Fibroblast of villous mesenchyme (primary cell): ENCODE measurements around the gene CCDC181. TPM values are rescaled to one million over a fixed set of nuclear protein-coding genes. Genes with fewer than 3 reads are reported as not detected.

ENCODE experiments used
- DNase-seq: peaks from one replicate; pipeline ENCODE4 v3.0.0-alpha.2; 2010; ENCODE audit warnings: low read depth
- H3K4me3 ChIP-seq: 2 replicates; pipeline ENCODE4 v1.5.1; 2011; ENCODE audit warnings: low read depth, mild to moderate bottlenecking, low read length
- CTCF ChIP-seq: IDR thresholded peaks from 2 replicates; pipeline ENCODE4 v1.5.1; 2012; ENCODE audit warnings: low read depth, mild to moderate bottlenecking, low read length; ENCODE audit not compliant: insufficient read depth
- total RNA-seq: library from RNA; depleted of rRNA; stranded (reverse); fragments of >200 nt; gene quantifications from 2 replicates; pipeline ENCODE4 v1.2.3, GENCODE V29; 2012

The CCDC181 gene
- total RNA-seq, 1 donor, result 0.86 TPM

GRCh38 chr1:169466259-169467230 is 39.3 kb upstream of the CCDC181 start:
- TF ChIP-seq CTCF, result peak; percentile 31
- no peak overlapping the region for H3K4me3 ChIP-seq
- DNase-seq, result peak; percentile 69

GRCh38 chr1:169465281-169465680 is 38.0 kb upstream of the CCDC181 start:
- H3K4me3 ChIP-seq, result no peak overlapping the region
- TF ChIP-seq CTCF, result no peak
- DNase-seq, result no peak

- no peak for TF ChIP-seq CTCF
- no peak for DNase-seq
- no peak overlapping the region for H3K4me3 ChIP-seq
Measured at GRCh38 chr1:169462385-169462784, 35.1 kb upstream of the CCDC181 start.

GRCh38 chr1:169461390-169462000 is 34.2 kb upstream of the CCDC181 start:
- no peak overlapping the region for H3K4me3 ChIP-seq
- no peak for TF ChIP-seq CTCF
- DNase-seq, result no peak

GRCh38 chr1:169460191-169460833 is 33.0 kb upstream of the CCDC181 start:
- TF ChIP-seq CTCF, result no peak
- DNase-seq, result peak; percentile 18
- peak overlapping the region; percentile 53 for H3K4me3 ChIP-seq

- no peak for DNase-seq
- H3K4me3 ChIP-seq, result no peak overlapping the region
- TF ChIP-seq CTCF, result no peak
Measured at GRCh38 chr1:169457443-169457842, 30.2 kb upstream of the CCDC181 start.
